HG02610 (cell line): ENCODE data around the gene TMEM39A.

Source experiments
- ATAC-seq: cut with Tn5 transposase; IDR thresholded peaks from one replicate; pipeline ENCODE4 v1.9.1; 2021; ENCODE audit warnings: mild to moderate bottlenecking, moderate library complexity; ENCODE audit not compliant: unreplicated experiment

TMEM39A gene

GRCh38 chr3:119457246-119457645 is 6.2 kb downstream of the TMEM39A start:
- no peak for ATAC-seq

- no peak for ATAC-seq
Observed at GRCh38 chr3:119456469-119456868, 6.9 kb downstream of the TMEM39A start.

- no peak for ATAC-seq
Observed at GRCh38 chr3:119453822-119454221, 9.6 kb downstream of the TMEM39A start.

GRCh38 chr3:119444590-119444989 is 18.8 kb downstream of the TMEM39A start:
- ATAC-seq: no peak

GRCh38 chr3:119443179-119443578 is 20.2 kb downstream of the TMEM39A start:
- no peak for ATAC-seq

GRCh38 chr3:119437691-119438258 is 25.6 kb downstream of the TMEM39A start:
- no peak for ATAC-seq

- ATAC-seq: no peak
Observed at GRCh38 chr3:119436977-119437376, 26.4 kb downstream of the TMEM39A start.

GRCh38 chr3:119434703-119435102 is 28.7 kb downstream of the TMEM39A start:
- ATAC-seq: no peak

GRCh38 chr3:119433613-119434325 is 29.6 kb downstream of the TMEM39A start:
- ATAC-seq: no peak

- no peak for ATAC-seq
Observed at GRCh38 chr3:119428538-119428937, 34.9 kb downstream of the TMEM39A start.

- no peak for ATAC-seq
Observed at GRCh38 chr3:119427669-119428068, 35.7 kb downstream of the TMEM39A start.

GRCh38 chr3:119420196-119420595 is 43.2 kb downstream of the TMEM39A start:
- no peak for ATAC-seq

- ATAC-seq: no peak
Observed at GRCh38 chr3:119418641-119419040, 44.8 kb downstream of the TMEM39A start.

GRCh38 chr3:119417771-119418512 is 45.5 kb downstream of the TMEM39A start:
- ATAC-seq: no peak

- ATAC-seq: no peak
Observed at GRCh38 chr3:119416873-119417272, 46.5 kb downstream of the TMEM39A start.

GRCh38 chr3:119413603-119414280 is 49.7 kb downstream of the TMEM39A start:
- ATAC-seq: no peak

- ATAC-seq: no peak
Observed at GRCh38 chr3:119409844-119410243, 53.6 kb downstream of the TMEM39A start.

- ATAC-seq: peak; percentile 80
Observed at GRCh38 chr3:119408243-119408950, 55.0 kb downstream of the TMEM39A start.

- ATAC-seq: no peak
Observed at GRCh38 chr3:119405315-119405714, 58.1 kb downstream of the TMEM39A start.

- no peak for ATAC-seq
Observed at GRCh38 chr3:119403201-119403600, 60.2 kb downstream of the TMEM39A start.

GRCh38 chr3:119402791-119403190 is 60.6 kb downstream of the TMEM39A start:
- no peak for ATAC-seq
